HuH-7.5 (cell line): ENCODE results near the gene GPR39.
"Not testable (repeated sequence)": the region's sequence is repeated elsewhere in the genome, so short reads cannot be mapped to it uniquely, and the experiment has no call there.

Source experiments
- DNase-seq: peaks from one replicate; pipeline ENCODE4 v3.0.0; 2011; ENCODE audit warnings: low spot score

The GPR39 gene

DNA sequence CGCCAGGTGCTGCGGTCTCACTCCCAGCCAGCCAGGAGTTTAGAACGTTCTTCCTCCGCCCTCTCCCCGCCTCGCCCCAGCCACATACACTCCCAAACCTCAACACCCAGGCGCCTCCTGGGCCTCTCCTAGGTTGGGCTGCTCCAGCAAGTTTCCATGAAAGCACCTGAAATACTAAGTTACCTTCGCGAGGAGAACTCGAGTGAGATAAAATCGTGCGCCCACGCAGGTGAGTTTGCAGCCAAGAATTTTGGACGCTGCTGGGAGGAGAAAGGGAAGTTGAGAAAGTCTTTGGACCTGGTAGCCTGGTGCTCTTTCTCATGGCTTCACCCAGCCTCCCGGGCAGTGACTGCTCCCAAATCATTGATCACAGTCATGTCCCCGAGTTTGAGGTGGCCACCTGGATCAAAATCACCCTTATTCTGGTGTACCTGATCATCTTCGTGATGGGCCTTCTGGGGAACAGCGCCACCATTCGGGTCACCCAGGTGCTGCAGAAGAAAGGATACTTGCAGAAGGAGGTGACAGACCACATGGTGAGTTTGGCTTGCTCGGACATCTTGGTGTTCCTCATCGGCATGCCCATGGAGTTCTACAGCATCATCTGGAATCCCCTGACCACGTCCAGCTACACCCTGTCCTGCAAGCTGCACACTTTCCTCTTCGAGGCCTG, at the start of gene GPR39:
GPR39 (plus strand) TSS at position 83 of the 673 bp plus-strand sequence.
- no peak for DNase-seq

DNA sequence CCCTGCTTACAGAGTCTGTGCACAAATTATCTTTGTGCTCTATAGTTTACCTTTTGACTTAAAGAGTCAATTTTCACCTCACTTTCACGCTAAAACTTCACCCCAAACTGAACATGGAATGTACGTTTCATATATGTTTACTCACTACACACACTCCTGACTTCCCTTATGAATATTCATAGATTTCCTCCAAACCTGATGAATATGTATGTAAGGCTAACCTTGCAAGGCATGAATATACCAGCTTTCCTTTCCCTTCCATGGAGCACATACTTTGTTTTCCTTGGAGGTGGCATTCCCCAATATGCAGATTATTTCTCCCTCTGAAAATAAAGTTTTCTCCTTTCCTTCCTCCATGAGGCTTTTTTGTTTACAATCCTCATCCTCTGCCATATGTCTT, 48.4 kb upstream of the GPR39 start:
- no peak for DNase-seq

DNA sequence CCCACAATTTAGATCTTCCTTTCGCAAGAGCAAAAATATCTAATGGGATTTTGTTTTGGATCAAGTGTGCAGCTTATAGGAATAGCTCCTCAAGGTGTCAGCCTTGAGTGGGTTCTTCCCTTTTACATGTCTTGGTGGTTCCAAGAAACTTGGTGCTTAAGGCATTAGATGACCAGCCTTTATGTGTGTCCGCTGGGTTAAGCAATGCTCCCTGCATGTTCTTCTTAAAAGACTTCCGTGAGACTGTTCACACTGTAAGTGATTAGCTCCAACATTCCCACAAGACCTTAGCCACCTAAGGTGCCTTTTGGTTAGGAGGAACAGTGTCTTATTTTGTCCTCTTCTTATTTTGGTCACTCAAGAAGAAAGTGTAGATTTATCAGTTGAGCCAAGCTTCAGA, 44.3 kb upstream of the GPR39 start:
- no peak for DNase-seq

DNA sequence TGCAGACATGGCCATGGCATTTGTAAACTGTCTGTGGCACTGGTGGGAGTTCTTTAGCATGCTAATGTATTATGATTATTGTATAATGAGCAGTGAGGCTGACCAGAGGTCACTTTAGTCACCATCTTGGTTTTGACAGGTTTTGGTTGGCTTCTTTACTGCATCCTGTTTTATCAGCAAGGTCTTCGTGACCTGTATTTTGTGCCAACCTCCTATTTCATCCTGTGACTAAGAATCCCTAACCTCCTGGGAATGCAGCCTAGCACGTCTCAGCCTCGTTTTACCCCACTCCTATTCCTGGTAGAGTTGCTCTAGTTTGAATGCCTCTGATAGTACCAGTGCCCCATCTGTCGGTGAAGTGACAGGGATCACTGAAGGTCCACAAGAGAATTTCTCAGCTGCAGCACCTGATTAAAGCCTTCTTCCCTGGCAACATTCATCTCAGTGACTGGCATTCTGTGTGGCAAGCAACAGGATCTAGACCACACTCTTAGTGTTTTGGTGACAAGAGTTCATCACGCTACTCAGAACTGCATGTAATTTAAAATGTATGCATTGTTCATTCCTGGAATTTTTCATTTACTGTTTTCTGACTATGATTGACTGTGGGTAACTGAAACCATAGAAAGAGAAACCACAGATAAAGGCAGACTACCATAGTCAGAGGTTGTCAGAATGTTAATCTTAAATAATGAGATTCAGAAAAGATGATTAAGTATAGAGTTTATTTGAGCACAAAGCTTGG, 43.0 kb upstream of the GPR39 start:
- no peak for DNase-seq

DNA sequence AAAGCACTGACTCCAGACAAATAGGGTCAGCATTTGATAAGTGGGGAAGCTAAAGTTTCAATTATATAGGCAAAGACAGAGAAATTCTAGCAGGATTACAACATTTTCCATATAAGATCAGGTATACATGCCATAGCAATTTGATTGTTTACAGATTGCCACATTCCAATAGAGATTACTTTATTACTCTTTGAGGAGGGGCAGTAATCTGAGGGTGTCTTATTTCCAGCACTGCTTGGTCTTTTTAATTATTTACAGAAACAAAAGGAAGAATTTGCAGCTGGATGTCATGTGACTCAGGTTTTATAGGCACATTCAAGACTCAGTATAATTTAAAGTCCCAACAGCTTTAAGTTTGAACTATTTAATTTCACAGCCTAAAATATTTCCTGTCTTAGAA, 42.5 kb upstream of the GPR39 start:
- DNase-seq, result no peak

- DNase-seq, result no peak
These were observed 42.1 kb upstream of the GPR39 start for GRCh38 chr2:132374551-132374950.

DNA sequence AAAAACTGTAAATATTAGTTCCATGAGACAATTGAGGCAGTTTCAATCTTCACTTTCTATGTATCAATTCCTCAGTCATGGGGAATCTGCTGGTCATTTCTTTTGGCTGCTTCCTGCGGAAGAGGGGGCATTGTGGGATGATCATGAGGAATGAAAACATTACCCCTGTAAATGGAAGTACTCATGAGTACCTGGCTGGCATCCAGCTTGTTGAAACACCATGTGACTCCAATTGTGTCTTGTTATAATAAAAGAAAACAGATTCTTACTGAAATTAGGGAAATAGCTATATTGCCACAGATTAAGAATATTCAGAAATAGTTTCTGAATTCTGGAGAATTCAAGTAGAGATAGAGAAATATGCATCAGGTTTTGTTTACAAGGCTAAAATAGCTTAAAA, 41.6 kb upstream of the GPR39 start:
- no peak for DNase-seq

DNA sequence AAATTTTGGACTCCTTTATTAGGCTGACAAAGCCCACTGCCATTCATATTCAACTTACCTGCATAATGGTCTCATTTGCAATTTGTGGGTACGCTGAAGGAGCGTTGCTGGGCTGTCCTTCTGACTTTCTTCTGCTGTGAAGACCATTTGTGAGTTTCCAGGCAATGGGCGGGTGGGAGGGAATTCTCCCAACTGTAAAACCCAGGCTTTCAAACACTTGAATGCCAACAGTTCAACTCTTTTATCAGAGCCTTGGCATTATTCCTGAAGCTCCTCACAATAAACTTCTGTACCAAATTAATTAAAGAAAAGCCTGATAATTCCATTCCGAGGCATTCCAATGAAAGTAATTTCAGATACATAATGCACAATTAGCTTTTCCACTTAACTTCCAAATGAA, 35.2 kb upstream of the GPR39 start:
- DNase-seq, result no peak

DNA sequence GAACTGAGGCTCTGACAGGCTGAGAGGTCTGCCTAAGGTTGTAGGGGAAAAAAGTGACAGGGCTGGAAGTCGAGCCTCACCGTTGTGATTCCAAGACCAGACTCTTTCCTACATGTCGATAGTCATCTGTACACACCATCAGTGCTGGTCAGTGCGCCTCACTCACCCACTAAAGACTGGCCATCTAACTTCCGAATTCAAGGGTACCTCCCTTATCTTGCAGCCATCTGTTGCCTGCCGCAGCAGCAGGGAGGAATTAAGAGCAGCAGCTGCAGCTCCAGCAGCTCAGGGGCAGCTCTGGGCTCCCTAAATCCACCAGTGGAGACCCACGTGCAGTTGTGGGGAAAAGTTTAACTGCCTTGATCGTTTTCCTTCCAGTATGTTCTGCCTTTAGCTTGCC, 32.6 kb upstream of the GPR39 start:
- no peak for DNase-seq

DNA sequence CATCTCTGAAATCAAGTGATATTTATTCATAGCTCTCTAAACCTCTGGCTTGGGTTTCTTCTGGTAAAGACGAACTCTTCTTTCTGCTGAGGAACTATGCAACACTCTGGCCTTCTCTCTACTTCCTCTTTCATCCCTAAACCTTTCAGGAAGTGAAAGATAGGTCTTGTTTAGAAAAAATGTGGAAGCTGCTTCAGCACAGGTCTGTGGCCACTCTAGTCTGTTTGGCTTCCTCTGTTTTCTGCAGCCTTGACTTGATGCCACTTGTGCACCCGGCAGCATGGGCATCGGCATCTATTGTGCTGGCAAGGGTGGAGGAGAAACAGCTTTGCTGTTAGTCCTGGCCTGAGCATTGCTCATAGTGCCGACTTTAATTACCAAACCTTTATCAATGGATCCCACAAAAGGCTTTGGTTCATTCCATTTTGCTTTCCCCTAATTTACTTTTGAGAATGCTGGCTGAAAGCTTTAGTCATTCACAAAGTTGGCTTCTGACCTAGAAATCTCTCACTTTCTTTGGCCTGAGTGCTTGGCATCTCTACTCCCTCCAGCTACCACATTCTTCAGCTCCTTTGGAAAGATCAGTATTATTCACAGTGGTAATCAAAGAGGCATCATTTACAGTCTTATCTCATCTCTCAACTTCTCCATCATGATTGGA, 32.0 kb upstream of the GPR39 start:
- no peak for DNase-seq

DNA sequence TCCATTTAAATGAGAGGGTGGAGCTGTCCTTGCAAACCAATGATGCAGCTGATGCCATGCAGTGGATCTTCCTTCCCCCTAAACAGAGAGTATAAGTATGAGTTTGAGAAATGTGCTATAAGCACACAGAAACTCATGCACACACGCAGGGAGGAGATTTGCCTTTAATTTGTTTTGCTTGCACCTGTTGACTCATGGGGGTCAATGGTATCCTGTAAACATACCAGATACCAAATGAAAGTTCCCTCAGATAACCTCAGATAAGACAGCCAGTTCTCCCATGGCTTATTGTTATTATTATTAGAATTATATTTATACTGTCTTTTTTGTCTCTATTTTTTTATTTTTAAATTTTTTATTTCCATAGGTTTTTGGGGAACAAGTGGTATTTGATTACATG, 29.5 kb upstream of the GPR39 start:
- DNase-seq, result no peak

- no peak for DNase-seq
These were observed 26.5 kb upstream of the GPR39 start for GRCh38 chr2:132390076-132390475.

DNA sequence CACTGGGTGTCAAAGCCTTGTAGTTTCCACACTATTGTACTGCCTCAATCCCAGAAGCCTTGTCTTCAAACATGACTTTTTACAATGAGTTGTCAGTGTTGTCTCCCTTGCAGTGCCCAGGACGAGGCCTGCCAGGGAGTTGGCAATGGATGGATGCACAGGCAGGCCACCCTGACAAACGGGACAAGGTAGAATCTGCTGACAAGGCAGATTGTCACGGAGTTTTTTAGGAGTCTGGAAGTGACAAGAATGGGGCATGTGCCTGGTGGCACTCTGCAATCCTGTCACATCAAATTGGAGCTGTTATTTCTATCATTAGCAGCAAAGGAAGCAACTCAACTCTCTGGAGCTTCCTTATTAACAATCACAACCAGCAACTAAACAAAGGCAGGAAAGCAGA, 25.2 kb upstream of the GPR39 start:
- DNase-seq, result no peak

DNA sequence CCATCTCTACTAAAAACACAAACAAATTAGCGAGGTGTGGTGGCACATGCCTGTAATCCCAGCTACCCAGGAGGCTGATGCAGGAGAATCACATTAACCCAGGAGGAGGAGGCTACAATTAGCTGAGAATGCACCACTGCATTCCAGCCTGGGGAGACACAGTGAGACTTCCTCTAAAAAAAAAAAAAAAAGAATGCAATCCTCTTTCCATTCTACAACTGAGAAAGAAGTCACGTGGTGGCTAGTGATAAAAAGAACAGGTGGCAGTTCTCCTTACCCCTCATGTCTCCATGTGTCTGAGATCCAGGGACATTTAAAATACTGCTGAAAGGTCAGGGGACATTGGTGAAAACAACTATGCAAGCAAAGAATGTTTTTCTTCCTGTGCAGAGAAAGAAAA, 24.4 kb upstream of the GPR39 start:
- no peak for DNase-seq

DNA sequence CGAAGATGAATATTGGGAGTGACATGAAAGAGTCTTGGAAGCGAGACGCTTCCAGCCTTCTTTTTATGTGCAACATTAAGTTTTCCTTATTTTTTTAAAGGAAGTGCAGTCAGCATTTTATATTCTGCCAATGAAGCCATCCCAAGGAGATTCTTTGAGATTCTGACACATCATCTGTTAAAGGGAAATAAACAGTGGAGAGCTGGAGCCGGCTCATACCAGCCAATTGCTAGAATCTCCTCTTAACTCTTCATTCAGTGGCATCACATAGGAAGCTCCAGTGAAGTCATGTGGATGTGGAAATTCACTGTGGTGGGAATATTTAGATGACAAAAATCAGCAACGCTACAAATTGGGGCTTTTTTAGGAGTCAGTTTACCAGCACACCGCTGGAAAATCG, 23.7 kb upstream of the GPR39 start:
- no peak for DNase-seq

DNA sequence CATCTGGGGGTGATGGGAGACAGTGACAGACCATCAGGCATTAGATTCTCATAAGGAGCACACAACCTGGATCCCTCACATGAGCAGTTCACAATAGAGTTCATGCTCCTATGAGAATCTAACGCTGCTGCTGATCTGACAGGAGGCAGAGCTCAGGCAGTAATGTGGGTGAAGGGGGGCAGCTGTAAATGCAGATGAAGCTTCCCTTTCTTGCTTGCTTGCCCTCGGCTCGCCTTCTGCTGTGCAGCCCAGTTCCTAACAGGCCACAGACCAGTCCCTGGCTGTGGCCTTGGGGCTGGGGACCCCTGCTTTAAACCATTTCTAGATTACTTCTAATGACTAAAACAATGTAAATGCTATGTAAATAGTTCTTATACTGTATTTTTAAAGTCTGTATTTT, 19.6 kb upstream of the GPR39 start:
- not testable (repeated sequence) for DNase-seq

DNA sequence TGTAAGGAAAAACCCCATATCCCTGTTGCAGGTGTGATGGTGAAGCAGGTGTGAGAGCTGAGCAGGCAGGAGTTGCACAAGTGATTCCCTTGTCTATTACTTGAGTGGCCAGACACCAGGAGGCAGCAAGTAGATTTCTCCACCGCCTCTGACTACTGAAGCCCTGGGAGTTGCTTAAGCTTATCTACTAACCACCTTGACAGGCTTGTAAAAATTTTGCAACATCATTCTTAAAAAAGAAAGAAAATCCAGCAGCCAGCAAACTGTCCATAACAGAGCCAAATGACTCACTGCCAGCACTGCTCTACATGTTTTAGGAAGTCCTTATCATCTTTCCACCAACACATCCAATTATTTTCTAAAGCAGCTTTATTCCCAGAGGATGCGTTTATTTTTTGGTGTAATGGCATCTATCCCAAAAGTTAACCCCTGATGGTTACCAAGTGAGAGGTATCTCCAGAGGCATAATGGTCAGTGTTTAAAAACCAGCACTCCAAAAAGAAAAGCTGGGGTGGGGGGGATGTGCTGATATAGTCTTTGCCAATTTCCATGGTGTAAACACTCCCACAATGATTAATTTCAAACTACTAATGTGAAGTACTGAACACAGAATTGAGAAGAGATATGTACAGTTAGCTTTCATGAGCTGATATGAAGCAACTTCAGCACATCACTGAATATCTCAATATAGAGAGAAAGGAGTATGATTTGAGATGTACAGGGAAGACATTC, 16.3 kb upstream of the GPR39 start:
- no peak for DNase-seq

GRCh38 chr2:132400901-132401240, 15.7 kb upstream of the GPR39 start:
- DNase-seq, result no peak

- DNase-seq, result no peak
These were observed 15.3 kb upstream of the GPR39 start for GRCh38 chr2:132401326-132401725.

- DNase-seq, result no peak
These were observed 13.5 kb upstream of the GPR39 start for GRCh38 chr2:132403146-132403545.

GRCh38 chr2:132404056-132404455, 12.5 kb upstream of the GPR39 start:
- DNase-seq, result no peak

DNA sequence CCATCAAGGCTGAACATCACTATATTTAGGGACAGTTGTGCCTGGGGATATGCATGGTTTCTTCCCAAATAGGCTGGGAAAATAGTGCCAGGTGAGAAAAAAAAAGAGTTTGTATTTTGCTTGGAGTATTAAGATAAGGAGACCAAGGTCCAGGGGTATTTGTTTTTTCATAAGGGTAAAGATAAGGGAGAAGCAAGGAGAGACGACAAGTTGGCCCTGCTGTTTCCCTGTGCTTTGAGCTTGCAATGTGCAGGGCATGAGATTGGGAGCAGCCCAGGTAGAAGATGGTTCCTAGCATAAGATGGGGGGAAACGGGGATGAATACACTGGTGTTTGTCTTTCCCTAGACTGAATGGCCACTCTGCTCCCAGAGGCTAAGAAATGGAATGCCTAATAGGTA, 8.8 kb upstream of the GPR39 start:
- DNase-seq, result no peak

GRCh38 chr2:132412021-132412420, 4.6 kb upstream of the GPR39 start:
- no peak for DNase-seq
